CD4-positive, alpha-beta T cell treated with Interferon gamma for 1 hour (primary cell): ENCODE measurements around the gene ELF4.

ENCODE experiments used
- DNase-seq: peaks from one replicate; pipeline ENCODE4 v3.0.0-alpha.2; 2020

The ELF4 gene

GRCh38 chrX:130039847-130040246 is 70.5 kb downstream of the ELF4 start:
- no peak for DNase-seq

- no peak for DNase-seq
Measured at GRCh38 chrX:130034178-130034577, 76.1 kb downstream of the ELF4 start.

GRCh38 chrX:130032552-130032951 is 77.7 kb downstream of the ELF4 start:
- no peak for DNase-seq

- no peak for DNase-seq
Measured at GRCh38 chrX:130030826-130031225, 79.5 kb downstream of the ELF4 start.

GRCh38 chrX:130028196-130028595 is 82.1 kb downstream of the ELF4 start:
- peak; percentile 36 for DNase-seq

- no peak for DNase-seq
Measured at GRCh38 chrX:130027569-130027968, 82.7 kb downstream of the ELF4 start.

- no peak for DNase-seq
Measured at GRCh38 chrX:130025256-130025655, 85.0 kb downstream of the ELF4 start.

- peak; percentile 88 for DNase-seq
Measured at GRCh38 chrX:130024127-130024526, 86.2 kb downstream of the ELF4 start.

- no peak for DNase-seq
Measured at GRCh38 chrX:130020661-130021324, 89.5 kb downstream of the ELF4 start.

GRCh38 chrX:130018143-130018542 is 92.2 kb downstream of the ELF4 start:
- no peak for DNase-seq

- DNase-seq, result no peak
Measured at GRCh38 chrX:130015181-130015580, 95.1 kb downstream of the ELF4 start.
